ENCODE results near the gene ACTRT3.
A peak's percentile ranks its signal among the peaks of the same experiment; 100 is the strongest.
"Not testable (repeated sequence)": the region's sequence is repeated elsewhere in the genome, so short reads cannot be mapped to it uniquely, and the experiment has no call there.

ACTRT3 gene

GRCh38 chr3:169772897-169773816 is 3.8 kb upstream of the ACTRT3 start, which contains the start of gene MYNN:
MYNN (plus strand) TSS chr3:169773396; CDS start chr3:169774296, 900 bp downstream.
- peak; percentile 89 for DNase-seq (ENCODE audit: low read depth)

- peak; percentile 45 for DNase-seq (ENCODE audit: low read depth)
Observed at GRCh38 chr3:169772305-169772896, 3.0 kb upstream of the ACTRT3 start.

- peak; percentile 31 for DNase-seq (ENCODE audit: low read depth)
Observed at GRCh38 chr3:169771497-169772304, 2.3 kb upstream of the ACTRT3 start.

GRCh38 chr3:169764882-169765612 is 4.3 kb downstream of the ACTRT3 start, which contains the start of gene TERC:
TERC (minus strand) TSS chr3:169765060.
- peak; percentile 89 for DNase-seq (ENCODE audit: low read depth)

- DNase-seq (ENCODE audit: low read depth), result peak; percentile 50
Observed at GRCh38 chr3:169764312-169764881, 5.0 kb downstream of the ACTRT3 start.

GRCh38 chr3:169760479-169760878 is 8.9 kb downstream of the ACTRT3 start:
- no peak for DNase-seq (ENCODE audit: low read depth)

- no peak for DNase-seq (ENCODE audit: low read depth)
Observed at GRCh38 chr3:169759256-169759655, 10.1 kb downstream of the ACTRT3 start.

GRCh38 chr3:169758359-169758994 is 10.9 kb downstream of the ACTRT3 start:
- DNase-seq (ENCODE audit: low read depth), result no peak

- DNase-seq (ENCODE audit: low read depth), result no peak
Observed at GRCh38 chr3:169755488-169755887, 13.9 kb downstream of the ACTRT3 start.

GRCh38 chr3:169754711-169755110 is 14.7 kb downstream of the ACTRT3 start:
- DNase-seq (ENCODE audit: low read depth), result no peak

GRCh38 chr3:169751875-169752274 is 17.5 kb downstream of the ACTRT3 start:
- no peak for DNase-seq (ENCODE audit: low read depth)

GRCh38 chr3:169750665-169751064 is 18.7 kb downstream of the ACTRT3 start:
- no peak for DNase-seq (ENCODE audit: low read depth)

GRCh38 chr3:169748670-169749069 is 20.7 kb downstream of the ACTRT3 start:
- no peak for DNase-seq (ENCODE audit: low read depth)

GRCh38 chr3:169746924-169747323 is 22.4 kb downstream of the ACTRT3 start:
- DNase-seq (ENCODE audit: low read depth), result no peak

GRCh38 chr3:169744366-169745054 is 24.9 kb downstream of the ACTRT3 start:
- DNase-seq (ENCODE audit: low read depth), result no peak

- DNase-seq (ENCODE audit: low read depth), result no peak
Observed at GRCh38 chr3:169739067-169739466, 30.3 kb downstream of the ACTRT3 start.

- not testable (repeated sequence) for DNase-seq (ENCODE audit: low read depth)
Observed at GRCh38 chr3:169731857-169732256, 37.5 kb downstream of the ACTRT3 start.

- DNase-seq (ENCODE audit: low read depth), result no peak
Observed at GRCh38 chr3:169722724-169723123, 46.6 kb downstream of the ACTRT3 start.

- not testable (repeated sequence) for DNase-seq (ENCODE audit: low read depth)
Observed at GRCh38 chr3:169718415-169718814, 50.9 kb downstream of the ACTRT3 start.

Data from stimulated activated CD8-positive, alpha-beta memory T cell treated with anti-CD3 and anti-CD28 coated beads, Interleukin-4, amount 100 ng/mL, for 24 hours (primary cell).